ENCODE results near the gene GHR.
A peak's percentile ranks its signal among the peaks of the same experiment; 100 is the strongest.

The GHR gene

DNA sequence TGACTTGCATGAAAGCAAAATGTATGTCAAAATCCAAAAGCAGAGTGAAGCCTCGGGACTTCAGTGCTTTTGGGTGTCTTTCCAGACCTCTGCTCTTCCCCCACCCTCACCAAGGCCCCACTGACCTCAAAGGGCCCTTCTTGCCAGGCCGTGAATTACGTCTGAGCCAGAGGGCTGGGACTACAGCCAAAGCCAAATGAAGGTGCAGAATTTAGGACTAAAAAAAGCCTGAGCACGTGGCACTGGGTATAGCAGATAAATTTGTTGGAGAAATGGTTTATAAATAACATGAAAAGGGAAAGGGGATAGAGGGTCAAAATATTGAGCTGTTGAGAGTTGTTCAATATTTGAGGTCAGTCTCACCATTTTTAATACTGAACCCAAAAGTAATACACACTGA lies 163.4 kb downstream of the GHR start:
- ChIA-PET CTCF (interaction anchor here (0.6 to 1.0 kb wide), 2 partner anchors 9 to 56 kb away, joined by 3 read pairs; no protein-coding TSS in a partner anchor), POLR2A (interaction anchor here (0.6 kb wide), 1 partner anchor 897 kb away, joined by 3 read pairs; the partner anchor contains the start of gene TMEM267)
- WGBS (ENCODE audit: insufficient coverage): 0% methylated on average over 4 of the region's 4 CpGs
- peaks cover 0 to 5% (median 0%) of the 10 kb centered on the region in 5 experiments for H3K9me3 ChIP-seq (ENCODE audit: control extremely low read depth in 1 of 5, control insufficient read depth in 4 of 5, insufficient read depth in 2 of 5, low read depth in 1 of 5, low read length in 4 of 5)
- no peak overlapping the region for H3K4me3 ChIP-seq (ENCODE audit: control insufficient read depth in 1 of 7, extremely low read depth in 1 of 7, insufficient read depth in 4 of 7, low read depth in 2 of 7, low read length in 6 of 7)
- H3K4me1 ChIP-seq (ENCODE audit: control extremely low read depth in 1 of 4, control insufficient read depth in 4 of 4, insufficient read depth in 4 of 4, low read length in 3 of 4): peaks cover 2 to 37% (median 16%) of the 10 kb centered on the region in 4 experiments
- no peaks in the 10 kb centered on the region for H3K27me3 ChIP-seq (replicated peaks in 2 of 5; ENCODE audit: control insufficient read depth in 4 of 5, insufficient read depth in 5 of 5, low read length in 4 of 5)
- DNase-seq: peak; percentile 51 to 77 (median 68)
- H3K36me3 ChIP-seq (ENCODE audit: control insufficient read depth in 4 of 4, insufficient read depth in 4 of 4, low read length in 3 of 4): no peaks in the 10 kb centered on the region
- H3K27ac ChIP-seq (ENCODE audit: insufficient read depth in 1 of 2, low read depth in 1 of 2, low read length in 2 of 2, poor library complexity in 1 of 2, severe bottlenecking in 2 of 2): peak overlapping the region in 1 of 2 experiments; percentile 14

DNA sequence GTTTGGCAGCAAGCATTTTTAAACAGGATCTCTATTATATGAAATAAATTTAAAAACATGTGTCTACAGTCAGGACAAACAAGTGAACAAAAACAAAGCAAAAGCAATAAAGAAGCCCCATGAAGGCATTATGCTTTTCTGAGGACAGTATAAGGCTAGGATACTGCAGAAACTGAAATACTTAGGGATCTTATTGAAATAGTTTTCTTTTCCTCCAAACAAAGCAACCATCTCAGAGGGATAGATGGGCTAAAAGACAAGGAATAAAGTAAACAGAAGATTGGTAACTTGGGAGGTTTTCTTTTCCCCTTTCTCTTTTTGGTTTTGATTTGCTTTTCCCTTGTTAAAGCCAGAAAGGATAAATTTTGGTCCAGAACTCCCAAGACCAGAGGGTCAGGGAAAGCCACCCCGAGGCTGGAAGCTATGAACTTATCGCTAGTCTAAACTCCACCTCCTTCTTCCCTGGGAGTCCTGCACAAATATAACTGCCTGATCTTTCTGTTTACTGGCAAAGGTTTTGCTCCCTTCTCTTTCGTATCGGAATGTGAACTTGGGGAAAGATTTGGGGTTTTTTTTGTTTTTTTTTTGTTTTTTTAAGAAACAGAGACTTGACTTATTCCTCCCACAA lies 164.0 kb downstream of the GHR start:
- no peaks in the 10 kb centered on the region for H3K27me3 ChIP-seq (replicated peaks in 2 of 5; ENCODE audit: control insufficient read depth in 4 of 5, insufficient read depth in 5 of 5, low read length in 4 of 5)
- H3K27ac ChIP-seq (ENCODE audit: insufficient read depth in 1 of 2, low read depth in 1 of 2, low read length in 2 of 2, poor library complexity in 1 of 2, severe bottlenecking in 2 of 2): peak overlapping the region in 1 of 2 experiments; percentile 14
- CTCF ChIA-PET: no interaction called here
- H3K4me1 ChIP-seq (ENCODE audit: control extremely low read depth in 1 of 4, control insufficient read depth in 4 of 4, insufficient read depth in 4 of 4, low read length in 3 of 4): peaks cover 2 to 40% (median 18%) of the 10 kb centered on the region in 4 experiments
- H3K36me3 ChIP-seq (ENCODE audit: control insufficient read depth in 4 of 4, insufficient read depth in 4 of 4, low read length in 3 of 4): no peaks in the 10 kb centered on the region
- POLR2A ChIA-PET: interaction anchor here (0.6 kb wide), 1 partner anchor 896 kb away, joined by 3 read pairs; the partner anchor contains the start of gene TMEM267
- H3K4me3 ChIP-seq (ENCODE audit: control insufficient read depth in 1 of 7, extremely low read depth in 1 of 7, insufficient read depth in 4 of 7, low read depth in 2 of 7, low read length in 6 of 7): no peak overlapping the region
- H3K9me3 ChIP-seq (ENCODE audit: control extremely low read depth in 1 of 5, control insufficient read depth in 4 of 5, insufficient read depth in 2 of 5, low read depth in 1 of 5, low read length in 4 of 5): peaks cover 0 to 5% (median 0%) of the 10 kb centered on the region in 5 experiments
- 40% methylated on average over 1 of the region's 4 CpGs for WGBS (ENCODE audit: insufficient coverage)
- no peak for DNase-seq

DNA sequence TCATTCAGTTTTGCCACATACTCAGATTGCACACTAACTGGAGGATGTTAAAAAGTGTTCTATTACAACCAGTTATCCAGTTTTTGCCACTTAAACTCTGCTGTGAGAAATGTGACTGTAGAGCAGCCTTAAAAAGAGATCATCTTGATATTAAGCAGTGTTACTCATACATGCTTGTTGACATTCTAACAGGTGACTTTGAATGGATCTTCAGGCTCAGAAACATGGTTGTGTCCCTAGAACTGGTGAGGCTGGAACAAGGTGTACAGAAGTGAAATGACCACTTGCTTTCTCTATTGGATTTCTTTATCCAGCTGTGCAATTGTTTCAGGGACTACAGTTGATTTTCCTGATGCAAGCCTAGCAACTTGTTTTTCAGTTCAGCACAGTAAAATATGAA lies 167.3 kb downstream of the GHR start:
- CTCF ChIA-PET: interaction anchor here (1.3 kb wide), 1 partner anchor 9 kb away, joined by 7 read pairs; no protein-coding TSS in a partner anchor
- POLR2A ChIA-PET: interaction anchor here (0.6 kb wide), 1 partner anchor 535 kb away, joined by 4 read pairs; no protein-coding TSS in a partner anchor

DNA sequence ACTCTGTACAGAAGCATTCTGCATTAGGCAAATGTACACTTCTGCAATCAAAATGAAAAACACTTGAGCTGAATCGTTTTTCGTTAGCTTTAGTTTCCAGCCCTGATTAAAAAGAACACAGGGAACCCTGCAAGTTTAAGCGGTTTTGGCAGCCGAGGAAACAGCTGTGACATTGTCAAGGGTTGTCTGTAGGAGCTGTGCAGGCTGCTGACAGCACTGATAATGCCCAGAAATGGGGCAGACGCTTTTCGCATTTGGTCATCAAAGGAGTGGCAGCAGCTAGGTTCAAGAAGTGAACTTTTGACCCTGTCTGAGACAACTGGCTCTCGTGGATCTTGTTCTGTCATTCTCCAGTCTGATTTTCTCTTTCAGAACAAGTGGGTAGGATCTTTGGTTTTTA lies 167.8 kb downstream of the GHR start:
- Histone ChIP-seq H3K27me3 (replicated peaks in 2 of 5; ENCODE audit: control insufficient read depth in 4 of 5, insufficient read depth in 5 of 5, low read length in 4 of 5) (no peaks in the 10 kb centered on the region), H3K4me1 (ENCODE audit: control extremely low read depth in 1 of 4, control insufficient read depth in 4 of 4, insufficient read depth in 4 of 4, low read length in 3 of 4) (peaks cover 2 to 45% (median 18%) of the 10 kb centered on the region in 4 experiments), H3K27ac (ENCODE audit: insufficient read depth in 1 of 2, low read depth in 1 of 2, low read length in 2 of 2, poor library complexity in 1 of 2, severe bottlenecking in 2 of 2) (no peak overlapping the region), H3K4me3 (ENCODE audit: control insufficient read depth in 1 of 7, extremely low read depth in 1 of 7, insufficient read depth in 4 of 7, low read depth in 2 of 7, low read length in 6 of 7) (peak overlapping the region in 4 of 7 experiments; percentile 7 to 51 (median 45)), H3K36me3 (ENCODE audit: control insufficient read depth in 4 of 4, insufficient read depth in 4 of 4, low read length in 3 of 4) (no peaks in the 10 kb centered on the region), H3K9me3 (ENCODE audit: control extremely low read depth in 1 of 5, control insufficient read depth in 4 of 5, insufficient read depth in 2 of 5, low read depth in 1 of 5, low read length in 4 of 5) (no peaks in the 10 kb centered on the region)
- ChIA-PET CTCF (interaction anchor here (0.5 to 1.5 kb wide), 4 partner anchors 10 to 176 kb away, joined by 3 to 7 read pairs (median 4); no protein-coding TSS in a partner anchor), POLR2A (interaction anchor here (0.6 kb wide), 1 partner anchor 535 kb away, joined by 4 read pairs; no protein-coding TSS in a partner anchor)
- peak; percentile 55 to 95 (median 89) for DNase-seq
- WGBS (ENCODE audit: insufficient coverage): 0% methylated on average over 7 of the region's 7 CpGs

More for the DNA sequence above, 167.3 kb downstream of the GHR start:
- H3K4me1 ChIP-seq (ENCODE audit: control extremely low read depth in 1 of 4, control insufficient read depth in 4 of 4, insufficient read depth in 4 of 4, low read length in 3 of 4): peaks cover 2 to 43% (median 18%) of the 10 kb centered on the region in 4 experiments
- DNase-seq: no peak
- no peak overlapping the region for H3K27ac ChIP-seq (ENCODE audit: insufficient read depth in 1 of 2, low read depth in 1 of 2, low read length in 2 of 2, poor library complexity in 1 of 2, severe bottlenecking in 2 of 2)
- no peaks in the 10 kb centered on the region for H3K9me3 ChIP-seq (ENCODE audit: control extremely low read depth in 1 of 5, control insufficient read depth in 4 of 5, insufficient read depth in 2 of 5, low read depth in 1 of 5, low read length in 4 of 5)
- H3K4me3 ChIP-seq (ENCODE audit: control insufficient read depth in 1 of 7, extremely low read depth in 1 of 7, insufficient read depth in 4 of 7, low read depth in 2 of 7, low read length in 6 of 7): peak overlapping the region in 2 of 7 experiments; percentile 49 to 51
- H3K27me3 ChIP-seq (replicated peaks in 2 of 5; ENCODE audit: control insufficient read depth in 4 of 5, insufficient read depth in 5 of 5, low read length in 4 of 5): no peaks in the 10 kb centered on the region
- H3K36me3 ChIP-seq (ENCODE audit: control insufficient read depth in 4 of 4, insufficient read depth in 4 of 4, low read length in 3 of 4): no peaks in the 10 kb centered on the region

DNA sequence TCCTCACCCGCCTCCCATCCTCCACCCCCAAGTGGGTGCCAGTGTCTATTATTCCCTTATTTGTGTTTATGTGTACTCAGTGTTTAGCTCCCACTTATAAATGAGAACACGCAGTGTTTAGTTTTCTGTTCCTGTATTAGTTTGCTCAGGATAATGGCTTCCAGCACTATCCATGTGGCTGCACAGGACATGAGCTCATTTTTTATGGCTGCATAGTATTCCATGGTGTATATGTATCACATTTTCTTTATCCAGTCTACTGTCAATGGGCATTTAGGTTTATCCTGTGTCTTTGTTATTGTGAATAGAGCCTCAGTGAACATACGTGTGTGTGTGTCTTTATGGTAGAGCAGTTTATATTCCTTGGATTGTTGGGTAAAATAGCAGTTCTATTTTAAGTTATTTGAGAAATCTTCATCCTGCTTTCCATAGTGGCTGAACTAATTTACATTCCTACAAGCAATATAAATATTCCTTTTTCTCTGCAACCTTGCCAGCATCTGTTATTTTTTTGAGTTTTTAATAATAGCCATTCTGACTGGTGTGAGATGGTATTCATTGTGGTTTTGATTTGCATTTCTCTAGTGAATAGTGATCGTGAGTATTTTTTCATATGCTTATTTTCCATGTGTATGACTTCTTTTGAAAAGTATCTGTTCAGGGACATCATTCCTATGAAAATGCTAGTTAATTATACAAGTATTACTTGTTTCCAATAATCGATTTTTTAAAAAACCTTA lies 169.3 kb downstream of the GHR start:
- Histone ChIP-seq H3K27me3 (replicated peaks in 2 of 5; ENCODE audit: control insufficient read depth in 4 of 5, insufficient read depth in 5 of 5, low read length in 4 of 5) (no peaks in the 10 kb centered on the region), H3K27ac (ENCODE audit: insufficient read depth in 1 of 2, low read depth in 1 of 2, low read length in 2 of 2, poor library complexity in 1 of 2, severe bottlenecking in 2 of 2) (no peak overlapping the region), H3K4me1 (ENCODE audit: control extremely low read depth in 1 of 4, control insufficient read depth in 4 of 4, insufficient read depth in 4 of 4, low read length in 3 of 4) (peaks cover 0 to 30% (median 12%) of the 10 kb centered on the region in 4 experiments), H3K36me3 (ENCODE audit: control insufficient read depth in 4 of 4, insufficient read depth in 4 of 4, low read length in 3 of 4) (no peaks in the 10 kb centered on the region), H3K4me3 (ENCODE audit: control insufficient read depth in 1 of 7, extremely low read depth in 1 of 7, insufficient read depth in 4 of 7, low read depth in 2 of 7, low read length in 6 of 7) (no peak overlapping the region), H3K9me3 (ENCODE audit: control extremely low read depth in 1 of 5, control insufficient read depth in 4 of 5, insufficient read depth in 2 of 5, low read depth in 1 of 5, low read length in 4 of 5) (no peaks in the 10 kb centered on the region)
- CTCF ChIA-PET: interaction anchor here (1.5 kb wide), 1 partner anchor 44 kb away, joined by 4 read pairs; no protein-coding TSS in a partner anchor
- POLR2A ChIA-PET: no interaction called here
- no peak for DNase-seq
- WGBS (ENCODE audit: insufficient coverage): no CpG with 5 or more reads among the region's 5 CpGs

DNA sequence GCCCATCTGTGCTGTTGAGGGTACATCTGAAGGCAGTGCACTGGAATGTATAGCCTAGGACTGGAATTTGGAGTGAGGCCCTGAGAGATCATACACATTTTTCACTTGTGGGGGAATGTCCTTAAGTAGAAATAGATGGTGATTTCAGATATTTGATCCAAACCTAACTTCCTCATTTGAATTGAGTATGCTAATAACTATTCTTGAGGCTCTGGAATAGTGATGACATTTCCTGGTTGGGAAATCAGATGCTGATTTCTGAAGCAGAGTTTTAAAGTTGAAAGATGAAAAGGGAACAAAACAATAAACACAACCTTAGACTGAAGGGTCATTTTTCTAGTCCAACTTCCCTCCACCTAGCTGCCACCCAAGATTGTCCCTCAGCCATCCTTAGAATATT lies 170.4 kb downstream of the GHR start:
- peak in 2 of 3 donors; percentile 15 to 33 for DNase-seq
- Histone ChIP-seq H3K27ac (ENCODE audit: insufficient read depth in 1 of 2, low read depth in 1 of 2, low read length in 2 of 2, poor library complexity in 1 of 2, severe bottlenecking in 2 of 2) (no peak overlapping the region), H3K4me1 (ENCODE audit: control extremely low read depth in 1 of 4, control insufficient read depth in 4 of 4, insufficient read depth in 4 of 4, low read length in 3 of 4) (peaks cover 0 to 28% (median 12%) of the 10 kb centered on the region in 4 experiments), H3K9me3 (ENCODE audit: control extremely low read depth in 1 of 5, control insufficient read depth in 4 of 5, insufficient read depth in 2 of 5, low read depth in 1 of 5, low read length in 4 of 5) (no peaks in the 10 kb centered on the region), H3K4me3 (ENCODE audit: control insufficient read depth in 1 of 7, extremely low read depth in 1 of 7, insufficient read depth in 4 of 7, low read depth in 2 of 7, low read length in 6 of 7) (no peak overlapping the region), H3K36me3 (ENCODE audit: control insufficient read depth in 4 of 4, insufficient read depth in 4 of 4, low read length in 3 of 4) (no peaks in the 10 kb centered on the region), H3K27me3 (replicated peaks in 2 of 5; ENCODE audit: control insufficient read depth in 4 of 5, insufficient read depth in 5 of 5, low read length in 4 of 5) (no peaks in the 10 kb centered on the region)
- POLR2A ChIA-PET: no interaction called here
- CTCF ChIA-PET: interaction anchor here (2.0 kb wide), 1 partner anchor 11 kb away, joined by 8 read pairs; no protein-coding TSS in a partner anchor
